GM18951 (cell line): Measurements from ENCODE around the gene CCSER2.

Experiments used
- POLR2A ChIP-seq: IDR thresholded peaks from 4 replicates; pipeline ENCODE4 v1.6.1; 2011; ENCODE audit warnings: mild to moderate bottlenecking; ENCODE audit not compliant: insufficient read length, insufficient read depth; ENCODE audit errors: extremely low read depth
- in situ Hi-C: fragments of 300-500 bp; cut with MboI; formaldehyde crosslinking; loops from one replicate; pipeline ENCODE4 v1.12.0; 2022; ENCODE audit warnings: low sequenced_read_pairs, mixed read lengths, inconsistent platforms; ENCODE audit not compliant: unreplicated experiment

The CCSER2 gene

DNA sequence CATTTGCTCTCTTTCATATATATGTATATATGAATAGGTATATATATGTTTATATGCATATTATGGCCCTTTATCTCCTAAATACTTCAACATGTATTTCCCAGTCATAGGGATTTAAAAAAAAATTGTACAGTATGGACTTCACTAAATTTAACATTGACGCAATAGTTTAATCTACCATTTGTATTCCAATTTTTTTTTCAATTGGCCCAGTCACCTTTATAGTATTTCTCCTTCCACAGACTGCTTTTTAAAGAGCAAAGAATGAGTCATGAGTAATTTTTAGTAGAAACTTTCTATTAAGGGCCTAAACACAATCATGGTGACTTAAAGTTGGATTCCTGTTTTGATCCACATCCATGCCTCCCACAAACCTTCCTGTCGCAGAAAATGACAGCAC lies 20.5 kb downstream of the CCSER2 start:
- TF ChIP-seq POLR2A, result no peak
- in situ Hi-C loops, result no loop called here

DNA sequence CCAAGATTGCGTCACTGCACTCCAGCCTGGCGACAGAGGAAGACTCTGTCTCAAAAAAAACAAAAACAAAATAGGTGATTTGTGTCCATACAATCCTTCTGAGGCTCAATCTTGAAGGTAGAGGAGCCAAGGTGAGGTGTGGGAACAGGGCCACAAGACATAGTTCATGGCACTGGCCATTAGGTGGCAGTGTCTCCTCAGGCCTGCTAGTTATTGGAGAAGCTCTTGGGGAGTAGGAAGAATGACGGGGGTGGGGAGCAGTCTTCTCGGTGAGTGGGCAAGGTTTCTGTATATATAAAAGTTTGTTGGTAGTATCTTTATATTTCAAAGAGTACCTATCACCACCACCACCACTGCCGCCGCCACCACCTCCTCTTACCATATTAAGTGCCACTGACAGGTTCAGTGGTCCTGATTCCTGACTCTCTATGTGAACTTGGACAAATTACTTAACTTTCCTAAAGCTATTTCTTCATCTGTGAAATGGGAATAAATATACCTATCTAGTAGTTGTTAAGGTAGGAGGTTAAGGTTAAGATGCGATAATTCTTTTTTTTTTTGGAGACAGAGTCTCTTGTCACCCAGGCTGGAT lies 24.0 kb downstream of the CCSER2 start:
- TF ChIP-seq POLR2A, result no peak
- in situ Hi-C loops, result no loop called here

GRCh38 chr10:84353052-84353803 lies 24.8 kb downstream of the CCSER2 start:
- in situ Hi-C loops, result no loop called here
- no peak for TF ChIP-seq POLR2A

DNA sequence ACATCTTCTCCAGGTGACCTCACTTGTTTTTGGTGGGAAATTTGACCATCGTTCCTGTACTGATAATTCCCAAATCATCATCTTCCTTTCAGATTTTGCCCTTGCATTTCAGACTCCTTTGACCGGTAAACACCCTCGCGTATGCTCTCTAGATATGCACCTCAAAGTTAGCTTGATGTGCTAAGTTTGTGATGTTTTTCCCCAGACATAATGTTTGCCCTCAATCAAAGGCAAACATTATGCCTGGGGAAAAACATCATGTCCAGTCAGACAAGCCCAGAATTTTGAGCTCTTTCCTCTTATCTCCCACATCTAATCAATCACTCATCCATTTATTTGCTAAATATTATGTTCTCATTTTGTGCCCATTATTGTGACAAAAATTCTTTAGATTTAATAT lies 26.2 kb downstream of the CCSER2 start:
- in situ Hi-C loops, result no loop called here
- TF ChIP-seq POLR2A, result no peak

DNA sequence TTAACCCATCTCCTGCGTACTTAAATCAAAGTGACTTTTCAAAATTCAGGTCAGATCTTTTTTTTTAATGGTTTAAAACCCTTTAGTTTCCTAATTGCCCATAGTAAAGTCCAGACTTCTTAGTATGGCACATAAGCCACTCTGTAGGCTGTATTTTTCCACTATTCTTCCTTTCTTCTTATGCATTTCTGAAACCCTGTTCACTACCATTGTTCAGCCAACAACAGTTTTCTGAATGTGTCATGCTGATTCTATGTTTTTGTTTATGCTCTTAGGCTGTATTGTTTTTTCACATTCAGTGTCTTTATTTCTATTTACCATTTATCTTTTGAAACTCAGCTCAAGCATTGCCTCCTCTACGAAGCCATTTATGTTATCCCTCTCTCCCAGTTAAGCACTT lies 26.7 kb downstream of the CCSER2 start:
- TF ChIP-seq POLR2A, result no peak
- in situ Hi-C loops, result no loop called here

GRCh38 chr10:84356928-84357327 lies 28.5 kb downstream of the CCSER2 start:
- TF ChIP-seq POLR2A, result no peak
- in situ Hi-C loops, result no loop called here

- in situ Hi-C loops, result no loop called here
- TF ChIP-seq POLR2A, result no peak
Measured at GRCh38 chr10:84358743-84359142, 30.4 kb downstream of the CCSER2 start.

GRCh38 chr10:84360637-84361365 lies 32.4 kb downstream of the CCSER2 start:
- TF ChIP-seq POLR2A, result no peak
- in situ Hi-C loops, result loop anchor here (10.0 kb wide), 1 partner anchor 96 kb away; no protein-coding TSS in a partner anchor

DNA sequence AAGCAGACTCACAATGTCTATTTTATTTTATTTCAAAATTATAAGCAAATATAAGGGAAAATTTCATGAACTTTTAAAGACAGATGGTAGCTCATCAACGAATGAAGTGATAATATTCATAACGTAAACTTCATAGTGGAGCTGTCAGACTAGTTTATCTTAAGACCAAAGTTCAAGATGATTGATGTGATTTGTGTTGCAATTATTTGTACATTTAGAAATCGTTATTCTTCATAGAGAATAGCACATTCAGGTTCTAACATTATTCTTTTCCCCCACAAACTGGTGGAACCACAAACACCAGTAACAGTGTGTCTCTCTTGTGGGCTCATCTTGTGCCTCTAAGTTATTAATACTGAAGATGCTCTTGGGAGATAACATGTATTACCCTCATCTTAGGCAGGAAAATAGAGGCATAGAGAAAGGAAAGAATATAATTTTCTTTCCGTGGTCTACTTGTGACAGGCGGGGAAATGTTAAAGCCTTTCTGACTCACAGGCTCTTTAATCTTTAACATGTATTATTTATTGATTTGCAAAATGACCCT lies 37.0 kb downstream of the CCSER2 start:
- in situ Hi-C loops, result loop anchor here (10.0 kb wide), 1 partner anchor 101 kb away; no protein-coding TSS in a partner anchor

GRCh38 chr10:84366041-84366440 lies 37.7 kb downstream of the CCSER2 start:
- in situ Hi-C loops, result loop anchor here (10.0 kb wide), 1 partner anchor 101 kb away; no protein-coding TSS in a partner anchor
- no peak for TF ChIP-seq POLR2A

More for the DNA sequence above, 37.0 kb downstream of the CCSER2 start:
- TF ChIP-seq POLR2A, result no peak

GRCh38 chr10:84367256-84367655 lies 38.9 kb downstream of the CCSER2 start:
- TF ChIP-seq POLR2A, result no peak
- in situ Hi-C loops, result loop anchor here (10.0 kb wide), 1 partner anchor 102 kb away; no protein-coding TSS in a partner anchor

- in situ Hi-C loops, result loop anchor here (10.0 kb wide), 1 partner anchor 104 kb away; no protein-coding TSS in a partner anchor
- TF ChIP-seq POLR2A, result no peak
Measured at GRCh38 chr10:84368828-84369227, 40.4 kb downstream of the CCSER2 start.

- no peak for TF ChIP-seq POLR2A
- in situ Hi-C loops, result loop anchor here (10.0 kb wide), 1 partner anchor 165 kb away; no protein-coding TSS in a partner anchor
Measured at GRCh38 chr10:84370283-84370682, 41.9 kb downstream of the CCSER2 start.

- in situ Hi-C loops, result loop anchor here (10.0 kb wide), 1 partner anchor 163 kb away; no protein-coding TSS in a partner anchor
- TF ChIP-seq POLR2A, result no peak
Measured at GRCh38 chr10:84371944-84372343, 43.6 kb downstream of the CCSER2 start.
